K562 treated with DMSO at 1 percent for 24 hours (cell line): Measurements from ENCODE around the gene TSPAN14. TPM values are rescaled to one million over a fixed set of nuclear protein-coding genes. Genes with fewer than 3 reads are reported as not detected.

Experiments
- total RNA-seq: library from RNA; unstranded; fragments of 300-600 nt; gene quantifications from 2 replicates; pipeline ENCODE4 v1.2.3, GENCODE V29; 2022; ENCODE audit warnings: low read depth; ENCODE audit not compliant: insufficient read depth

TSPAN14 gene, protein sequence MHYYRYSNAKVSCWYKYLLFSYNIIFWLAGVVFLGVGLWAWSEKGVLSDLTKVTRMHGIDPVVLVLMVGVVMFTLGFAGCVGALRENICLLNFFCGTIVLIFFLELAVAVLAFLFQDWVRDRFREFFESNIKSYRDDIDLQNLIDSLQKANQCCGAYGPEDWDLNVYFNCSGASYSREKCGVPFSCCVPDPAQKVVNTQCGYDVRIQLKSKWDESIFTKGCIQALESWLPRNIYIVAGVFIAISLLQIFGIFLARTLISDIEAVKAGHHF
- 69.7 and 71.3 TPM in 2 replicates for total RNA-seq

DNA sequence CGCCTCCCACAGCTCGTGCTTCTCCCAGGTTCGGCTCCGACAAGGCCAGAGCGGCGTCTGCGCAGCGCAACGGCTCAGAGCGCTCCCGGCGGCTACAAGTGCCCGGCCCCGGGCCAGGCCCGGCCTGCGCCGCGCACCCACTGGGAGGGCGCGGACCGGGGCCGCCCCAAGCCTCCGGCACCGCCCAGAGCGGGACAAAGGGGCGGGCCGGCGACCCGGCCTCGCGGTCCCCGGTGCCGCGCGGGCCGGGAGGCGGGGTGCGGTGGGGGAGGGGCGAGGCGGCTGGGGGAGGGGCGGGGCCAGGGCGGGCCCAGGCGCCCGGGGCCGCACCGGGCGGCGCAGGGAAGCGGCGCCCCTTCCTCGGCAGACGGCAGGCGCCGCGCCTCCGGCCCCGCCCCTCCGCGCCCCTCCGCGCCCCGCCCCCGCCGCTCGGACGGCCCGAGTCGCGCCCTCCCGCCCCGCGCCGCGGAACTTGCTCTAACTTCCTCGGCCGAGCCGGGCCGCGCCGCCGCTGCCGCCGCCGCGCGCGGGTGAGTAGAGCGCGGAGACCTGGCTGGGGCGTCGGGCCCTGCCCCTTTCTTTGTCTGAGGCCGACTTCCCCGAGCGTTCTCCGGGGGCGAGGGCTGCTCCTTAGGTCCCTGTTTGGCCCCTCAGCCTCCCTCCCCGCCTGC lies at the start of gene TSPAN14:
TSS of gene TSPAN14 (plus strand) at position 469 of the 671 bp plus-strand sequence. CDS start 34,924 bp downstream, outside the sequence.

DNA sequence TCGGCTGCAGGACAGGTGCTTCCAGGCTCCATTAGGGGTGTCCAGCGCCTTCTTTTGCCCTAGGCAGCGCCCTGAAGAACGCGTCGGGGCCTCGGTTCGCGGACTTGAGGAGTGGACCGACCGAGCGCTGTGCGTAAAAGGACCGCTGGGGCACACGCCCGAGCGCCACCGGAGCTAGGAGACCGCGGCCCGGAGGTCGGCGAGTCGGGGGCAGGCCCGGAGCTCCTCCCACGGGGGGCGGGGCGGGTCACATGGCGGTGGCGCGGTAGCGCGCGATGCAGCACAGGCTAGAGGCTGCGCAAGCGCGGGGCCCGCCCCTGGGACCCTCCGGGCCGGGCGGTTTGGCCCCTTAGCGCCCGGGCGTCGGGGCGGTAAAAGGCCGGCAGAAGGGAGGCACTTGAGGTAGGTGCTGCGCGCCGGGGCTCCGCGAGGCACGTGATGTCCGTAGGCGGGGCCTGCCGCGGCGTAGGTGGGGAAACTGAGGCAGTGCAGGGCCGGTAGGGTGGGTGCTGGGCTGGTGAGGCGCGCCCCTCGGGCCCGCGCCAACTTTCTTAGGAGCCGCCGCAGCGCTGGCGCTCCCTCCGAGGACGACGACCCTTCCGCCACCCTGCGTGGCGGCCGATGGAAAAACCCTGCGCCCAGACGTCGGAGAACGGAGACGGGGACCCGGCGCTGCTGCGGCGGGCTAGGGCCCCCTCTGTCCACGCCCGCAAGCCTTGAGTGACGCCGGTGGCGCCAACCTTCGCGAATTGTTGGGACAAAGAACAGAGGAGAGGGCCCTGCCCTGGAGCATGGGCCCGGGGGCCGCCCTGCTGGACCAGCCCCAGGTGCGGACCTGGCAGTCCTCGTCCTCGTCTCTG lies 45.6 kb upstream of the TSPAN14 start, which contains the start of gene PRXL2A:
TSS of gene PRXL2A (plus strand) at position 310 of the 860 bp plus-strand sequence. CDS start 11,917 bp downstream, outside the sequence.

DNA sequence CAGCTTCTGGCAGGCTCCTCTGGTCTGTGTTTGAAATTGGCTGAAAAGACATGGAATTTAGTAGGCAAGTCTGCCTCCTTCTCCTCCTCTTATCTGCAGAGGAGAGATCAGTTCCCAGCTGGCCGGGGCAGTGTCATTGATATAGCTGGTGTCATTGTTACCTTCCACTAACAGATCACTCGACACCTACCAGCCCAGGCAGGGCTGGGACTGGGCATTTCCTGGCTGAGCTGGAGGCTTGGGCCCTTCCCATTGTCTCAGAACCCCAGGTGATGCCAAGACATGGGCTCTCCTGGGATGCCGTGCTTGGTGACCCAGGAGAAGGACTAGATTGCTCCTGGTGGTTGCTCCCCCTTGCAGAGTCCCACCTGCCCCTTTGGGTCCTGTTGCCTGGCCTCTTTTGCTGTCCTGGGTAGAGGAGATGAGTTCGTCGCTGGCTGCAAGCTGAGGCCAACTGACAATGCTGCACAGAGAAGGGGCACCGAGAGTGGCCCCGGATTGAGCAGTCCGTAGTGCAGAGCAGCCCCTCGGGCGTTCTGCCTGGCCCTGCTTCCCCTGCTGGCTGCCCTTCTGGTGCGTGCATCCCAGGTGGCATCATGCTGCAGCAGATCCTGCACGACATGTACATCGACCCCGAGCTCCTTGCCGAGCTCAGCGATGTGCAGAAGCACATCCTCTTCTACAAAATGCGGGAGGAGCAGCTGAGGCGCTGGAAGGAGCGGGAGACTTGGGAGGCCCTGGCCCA lies 83.8 kb downstream of the TSPAN14 start, which contains the start of gene SH2D4B:
TSS of gene SH2D4B (plus strand) at position 167 of the 745 bp plus-strand sequence. CDS start at position 597, 430 bp downstream.

Other genes starting within 250 kb of the TSPAN14 start
- gene ANXA11, start 248.8 kb upstream of the TSPAN14 start, total RNA-seq: 188 and 189 TPM in 2 replicates
- 3.1 and 3.8 TPM in 2 replicates for gene MAT1A, start 164.7 kb upstream of the TSPAN14 start, total RNA-seq
- not detected in 2 replicates for gene DYDC1, start 97.6 kb upstream of the TSPAN14 start, total RNA-seq
- gene DYDC2, start 97.5 kb upstream of the TSPAN14 start, total RNA-seq: 3.1 and 3.4 TPM in 2 replicates
- 0.94 and 1.3 TPM in 2 replicates for gene PRXL2A, start 45.8 kb upstream of the TSPAN14 start, total RNA-seq
- 0.09 TPM in 1 of 2 replicates, not detected in the other for gene SH2D4B, start 83.6 kb downstream of the TSPAN14 start, total RNA-seq